SW480 (cell line): ENCODE measurements around the gene H6PD.

Source experiments
- DNase-seq: peaks from one replicate; pipeline ENCODE4 v3.0.0-alpha.2; 2016; ENCODE audit warnings: low spot score

Gene H6PD

DNA sequence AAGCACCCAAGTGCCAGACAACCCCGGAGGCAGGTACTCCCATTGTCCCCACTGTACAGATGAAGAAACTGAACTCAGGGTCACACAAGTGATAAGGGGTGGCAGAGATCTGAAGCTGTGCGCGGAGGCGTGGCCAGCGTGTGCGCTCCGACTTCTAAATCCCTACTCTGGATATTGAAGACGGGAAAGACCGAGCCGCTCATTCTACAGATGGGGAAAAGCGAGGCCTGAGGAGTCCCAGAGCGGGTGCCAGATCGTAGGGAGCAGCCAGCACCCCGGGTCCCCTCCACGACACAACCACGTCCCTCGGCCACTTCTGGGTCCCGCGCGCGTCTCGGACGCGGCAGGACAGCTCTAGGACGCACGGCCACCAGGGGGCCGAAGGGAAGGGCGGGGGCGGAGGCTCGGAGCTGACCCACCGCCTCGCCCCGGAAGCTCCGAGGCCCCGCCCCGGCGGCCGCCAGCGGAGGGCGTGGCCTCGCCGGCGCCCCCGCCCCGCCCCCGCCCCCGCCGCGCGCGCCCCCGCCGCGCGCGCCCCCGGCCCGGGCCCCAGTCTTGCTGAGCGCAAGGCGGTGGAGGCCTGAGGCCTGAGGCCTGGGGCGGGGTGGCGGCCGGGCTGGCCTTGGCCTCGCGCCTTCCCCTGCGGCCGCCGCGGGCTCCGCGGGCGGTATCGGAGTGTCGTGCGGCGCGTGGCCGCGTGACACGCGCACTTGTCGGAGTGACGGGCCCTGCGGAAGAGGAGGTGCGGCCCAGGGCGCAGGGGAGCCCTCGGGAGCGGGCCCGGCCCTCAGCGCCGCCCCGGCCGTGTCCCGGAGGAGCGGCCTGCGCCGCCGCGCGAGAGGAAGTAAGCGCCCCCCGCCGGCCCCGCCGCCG lies at the start of gene H6PD:
TSS of gene H6PD (plus strand) at position 552 of the 873 bp plus-strand sequence. CDS start 10,161 bp downstream, outside the sequence.
- DNase-seq: peak; percentile 75

DNA sequence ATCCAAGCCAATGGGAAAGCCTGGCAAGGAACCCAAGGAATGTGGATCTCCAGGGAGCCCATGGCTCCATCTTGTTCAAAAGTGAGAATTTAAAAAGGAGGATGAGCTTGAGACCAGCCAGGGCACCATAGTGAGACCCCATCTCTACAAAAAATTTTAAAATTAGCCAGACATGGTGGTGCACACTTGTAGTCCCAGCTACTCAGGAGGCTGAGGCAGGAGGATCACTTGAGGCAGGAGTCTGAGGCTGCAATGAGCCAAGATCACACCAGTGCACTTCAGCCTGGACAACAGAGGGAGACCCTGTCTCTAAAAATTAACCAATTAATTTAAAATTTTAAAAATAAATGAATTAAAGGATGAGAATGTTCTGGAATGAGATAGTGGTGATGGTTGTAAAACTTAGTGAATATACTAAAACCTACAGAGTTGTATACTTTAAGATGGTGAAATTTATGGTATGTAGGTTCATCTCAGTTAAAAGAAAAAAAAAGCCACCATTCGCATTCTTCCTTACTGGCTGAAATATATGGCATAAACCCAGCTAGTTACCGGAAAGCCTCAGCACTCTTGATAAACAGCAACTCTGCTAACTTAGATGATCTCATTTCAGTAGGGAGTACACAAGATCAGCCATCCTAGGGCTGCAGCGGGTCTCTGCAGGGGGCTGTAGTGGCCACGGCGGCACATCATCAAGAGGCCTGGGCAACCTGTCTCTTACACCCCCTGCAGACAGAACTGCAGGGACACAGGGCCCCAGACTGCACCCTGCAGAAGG lies 48.3 kb upstream of the H6PD start:
- no peak for DNase-seq

- no peak for DNase-seq
These were observed 47.6 kb upstream of the H6PD start for GRCh38 chr1:9187004-9187403.

GRCh38 chr1:9190234-9190633 lies 44.3 kb upstream of the H6PD start:
- no peak for DNase-seq

- DNase-seq: no peak
These were observed 43.3 kb upstream of the H6PD start for GRCh38 chr1:9191231-9191630.

GRCh38 chr1:9192578-9193232 lies 41.9 kb upstream of the H6PD start:
- DNase-seq: no peak

DNA sequence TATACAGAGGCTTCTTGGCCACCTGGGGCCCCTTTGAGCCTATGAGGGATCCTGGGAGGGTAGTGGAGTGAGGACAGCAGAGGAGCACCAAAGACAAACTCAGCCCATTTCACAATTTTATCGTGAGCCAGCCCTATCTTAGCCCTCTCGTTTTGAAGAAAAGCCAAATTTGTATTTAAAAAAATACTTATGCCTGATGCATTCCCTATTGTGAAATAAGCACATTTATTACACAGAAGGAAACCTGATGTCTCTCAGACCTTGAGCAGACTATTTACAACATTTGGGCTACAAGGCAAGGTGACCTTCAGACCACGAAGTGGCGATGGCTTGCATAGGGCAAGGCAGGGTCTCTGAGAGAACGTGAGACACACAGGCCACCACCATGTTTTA lies 41.3 kb upstream of the H6PD start:
- no peak for DNase-seq

GRCh38 chr1:9194024-9194423 lies 40.5 kb upstream of the H6PD start:
- DNase-seq: no peak

DNA sequence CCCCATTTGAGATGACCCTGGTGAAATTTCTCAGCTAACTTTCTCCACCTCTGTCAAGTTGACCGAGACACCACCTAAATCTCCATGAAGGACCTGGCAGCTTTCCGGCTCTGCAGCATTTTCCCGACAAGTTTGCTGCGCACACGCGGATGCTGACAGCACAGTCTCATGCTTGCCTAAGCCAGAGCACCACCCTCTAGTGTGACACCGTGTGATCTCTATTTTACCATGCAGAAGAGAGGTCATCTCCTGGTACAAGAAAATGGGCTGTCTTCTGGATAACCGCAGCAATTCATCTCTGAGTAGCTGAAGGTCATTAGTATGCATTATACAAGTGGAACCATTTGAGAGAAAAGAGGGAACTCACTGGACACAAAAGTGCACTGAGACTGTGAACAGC lies 38.9 kb upstream of the H6PD start:
- DNase-seq: no peak

DNA sequence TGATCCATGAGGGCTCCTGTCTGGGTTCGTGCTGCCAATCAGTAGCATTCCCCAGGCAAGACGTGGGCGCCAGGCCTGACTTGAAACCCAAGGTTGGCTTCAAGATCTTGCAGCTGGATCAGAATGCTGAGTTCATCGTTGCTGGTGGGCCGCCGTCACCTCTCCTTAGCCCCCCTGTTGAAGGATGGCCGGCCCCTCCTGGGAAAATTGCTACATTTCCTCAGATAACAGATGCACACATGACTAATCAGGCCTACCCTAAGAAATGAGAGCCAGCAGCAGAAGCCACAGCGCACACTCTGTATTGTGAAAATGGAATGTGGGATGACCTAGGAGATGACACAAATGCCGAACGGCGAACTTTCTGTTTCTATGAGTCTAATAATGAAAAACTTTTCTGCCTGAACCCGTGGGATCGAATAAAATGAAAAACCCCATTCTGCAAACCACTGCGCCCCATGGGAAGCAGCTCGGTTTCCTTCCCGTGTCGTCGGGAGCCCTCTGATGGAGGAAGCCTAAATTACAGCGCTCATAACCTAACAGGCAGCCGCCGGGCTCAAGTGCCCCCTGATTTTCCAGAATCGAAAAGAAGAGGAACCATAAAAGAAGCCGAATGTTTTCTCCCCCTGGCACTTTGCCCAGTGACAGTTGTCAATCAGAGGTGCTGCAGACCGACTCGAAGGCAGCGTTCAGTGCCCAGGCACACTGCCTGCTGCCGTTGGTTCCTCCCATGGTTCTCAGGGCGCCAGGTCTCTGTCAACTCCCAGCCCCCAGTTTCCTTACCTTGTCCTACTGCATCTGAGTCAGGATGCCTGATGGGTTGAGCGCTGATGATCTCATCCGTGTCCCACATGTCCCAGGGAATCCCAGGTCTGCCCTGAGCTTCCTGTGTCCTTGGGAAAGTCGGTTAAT lies 38.2 kb upstream of the H6PD start:
- DNase-seq: peak; percentile 58

- DNase-seq: no peak
These were observed 37.1 kb upstream of the H6PD start for GRCh38 chr1:9197186-9198099.

GRCh38 chr1:9198538-9199361 lies 35.8 kb upstream of the H6PD start:
- no peak for DNase-seq

- no peak for DNase-seq
These were observed 34.1 kb upstream of the H6PD start for GRCh38 chr1:9200441-9200840.

DNA sequence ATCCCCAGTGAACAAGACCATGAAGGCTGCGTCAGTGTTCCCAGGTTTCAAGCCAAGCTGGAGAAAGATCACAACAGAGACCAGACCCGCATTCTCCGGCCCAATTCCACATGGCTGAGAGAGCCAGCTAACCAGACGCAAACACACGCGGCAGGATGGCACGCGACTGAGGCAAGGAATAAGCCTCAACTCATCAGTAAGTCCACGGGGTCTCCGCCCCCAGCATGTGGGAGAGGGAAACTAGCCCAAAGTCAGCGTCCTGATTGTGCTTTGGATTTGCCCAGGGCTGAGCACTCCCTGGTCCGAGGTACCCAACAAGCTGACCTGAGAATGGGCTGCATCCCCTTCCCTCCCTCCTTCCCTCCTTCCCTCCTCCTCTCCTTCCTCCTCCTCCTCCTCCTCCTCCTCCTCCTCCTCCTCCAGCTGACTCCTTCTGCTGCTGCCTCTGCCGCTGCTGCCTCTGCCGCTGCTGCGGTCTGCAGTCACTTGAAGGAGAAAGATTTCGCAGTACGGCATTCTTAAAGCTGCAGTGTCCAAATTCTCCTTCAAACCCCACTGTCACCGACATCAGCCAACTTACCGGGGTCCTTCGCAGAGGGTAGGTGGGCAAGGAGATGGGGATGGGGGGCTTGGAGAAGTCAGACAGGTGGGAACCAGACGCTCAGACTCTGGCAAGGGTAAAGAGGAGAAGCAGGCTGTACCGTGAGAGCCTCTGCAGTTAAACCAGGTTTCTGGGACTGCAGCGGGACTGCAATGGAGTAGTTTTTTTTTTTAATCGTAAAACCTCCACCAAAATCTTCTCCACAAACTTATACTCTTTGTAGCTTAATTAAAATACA lies 33.0 kb upstream of the H6PD start:
- no peak for DNase-seq

DNA sequence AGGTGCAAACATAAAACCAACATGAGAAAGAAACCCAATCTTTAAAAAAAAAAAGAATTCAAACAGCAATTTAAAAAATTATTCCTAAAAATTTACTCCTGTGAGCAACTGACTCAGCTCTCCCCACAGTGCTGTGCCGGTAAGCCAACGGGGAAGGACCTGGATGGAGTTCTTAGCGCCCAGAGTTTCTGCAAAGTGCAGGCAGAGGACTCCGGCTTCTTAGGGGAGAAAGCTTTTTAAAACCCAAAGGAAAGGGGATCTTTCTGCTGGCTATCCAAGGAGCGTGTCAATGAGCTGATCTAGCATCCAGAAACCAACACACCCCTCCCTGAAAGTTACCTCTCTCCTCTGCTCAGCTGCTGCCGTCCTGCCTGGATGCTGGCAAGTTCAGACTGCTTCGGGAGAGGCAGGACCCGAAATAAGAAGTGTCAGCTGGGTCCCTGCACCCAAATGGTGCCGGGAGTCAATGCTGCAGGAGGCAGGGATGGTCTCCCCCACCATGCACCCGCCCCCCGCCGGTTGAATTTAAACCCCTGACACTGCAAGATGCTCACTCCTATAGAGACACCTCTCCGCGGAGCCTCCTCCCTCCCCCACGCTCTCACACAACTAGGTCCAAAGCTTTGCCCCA lies 32.2 kb upstream of the H6PD start:
- DNase-seq: no peak

DNA sequence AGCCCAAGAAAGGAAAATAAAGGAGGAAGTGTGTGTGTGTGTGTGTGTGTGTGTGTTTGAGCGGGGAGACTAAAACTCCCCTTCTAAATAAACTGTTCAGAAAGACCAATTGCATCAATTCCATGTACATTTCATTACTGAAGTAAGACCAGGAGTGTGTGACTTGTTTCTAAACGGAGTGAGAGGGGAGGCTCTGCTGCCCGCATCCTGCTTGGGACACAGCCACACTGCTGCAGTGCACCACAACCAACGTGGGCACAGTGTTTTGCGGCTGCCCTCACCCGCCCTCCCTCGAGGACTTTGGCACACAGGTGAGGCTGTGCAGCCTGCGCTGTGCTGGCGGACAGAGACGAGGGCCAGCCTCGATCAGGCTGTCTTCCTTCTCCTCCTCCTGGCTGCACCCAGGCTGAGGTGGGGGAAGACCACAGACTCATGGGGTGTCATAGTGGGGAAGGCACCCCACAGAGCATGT lies 31.0 kb upstream of the H6PD start:
- DNase-seq: peak; percentile 46

DNA sequence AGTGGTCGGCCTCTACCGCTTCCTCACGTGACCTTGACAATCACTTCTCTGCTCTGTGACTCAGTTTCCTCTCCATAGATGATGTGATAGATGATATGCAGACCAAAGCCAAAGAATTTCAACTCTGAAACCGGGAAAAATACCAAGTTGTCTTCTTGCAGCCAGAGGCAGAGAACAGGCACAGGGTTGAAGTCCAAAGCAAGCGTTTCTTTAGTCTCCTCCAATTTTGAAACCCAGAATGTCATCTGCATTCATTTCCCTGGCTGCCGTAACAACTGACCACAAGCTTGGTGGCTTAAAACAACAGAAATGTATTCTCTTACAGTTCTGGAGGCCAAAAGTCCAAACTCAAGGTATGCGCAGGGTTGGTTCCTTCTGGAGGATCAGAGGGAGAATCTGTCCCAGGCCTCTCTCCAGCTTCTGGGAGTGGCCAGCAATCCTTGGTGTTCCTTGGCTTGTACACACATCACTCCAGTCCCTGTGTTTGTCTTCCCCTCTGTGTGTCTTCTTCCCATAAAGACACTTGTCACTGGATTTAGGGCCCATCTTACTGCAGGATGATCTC lies 30.3 kb upstream of the H6PD start:
- no peak for DNase-seq

- DNase-seq: no peak
These were observed 27.5 kb upstream of the H6PD start for GRCh38 chr1:9207086-9207485.
